ENCODE data around the gene SFXN4.

GRCh38 chr10:119191881-119192280, 26.4 kb upstream of the SFXN4 start:
- TF ChIP-seq, protein P1, sequence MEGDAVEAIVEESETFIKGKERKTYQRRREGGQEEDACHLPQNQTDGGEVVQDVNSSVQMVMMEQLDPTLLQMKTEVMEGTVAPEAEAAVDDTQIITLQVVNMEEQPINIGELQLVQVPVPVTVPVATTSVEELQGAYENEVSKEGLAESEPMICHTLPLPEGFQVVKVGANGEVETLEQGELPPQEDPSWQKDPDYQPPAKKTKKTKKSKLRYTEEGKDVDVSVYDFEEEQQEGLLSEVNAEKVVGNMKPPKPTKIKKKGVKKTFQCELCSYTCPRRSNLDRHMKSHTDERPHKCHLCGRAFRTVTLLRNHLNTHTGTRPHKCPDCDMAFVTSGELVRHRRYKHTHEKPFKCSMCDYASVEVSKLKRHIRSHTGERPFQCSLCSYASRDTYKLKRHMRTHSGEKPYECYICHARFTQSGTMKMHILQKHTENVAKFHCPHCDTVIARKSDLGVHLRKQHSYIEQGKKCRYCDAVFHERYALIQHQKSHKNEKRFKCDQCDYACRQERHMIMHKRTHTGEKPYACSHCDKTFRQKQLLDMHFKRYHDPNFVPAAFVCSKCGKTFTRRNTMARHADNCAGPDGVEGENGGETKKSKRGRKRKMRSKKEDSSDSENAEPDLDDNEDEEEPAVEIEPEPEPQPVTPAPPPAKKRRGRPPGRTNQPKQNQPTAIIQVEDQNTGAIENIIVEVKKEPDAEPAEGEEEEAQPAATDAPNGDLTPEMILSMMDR (IDR thresholded peaks at IDR 0.05) = no peak
- TF ChIP-seq POLR2AphosphoS5 (IDR thresholded peaks at IDR 0.05; ENCODE audit: low read depth, low read length) = no peak
- TF ChIP-seq, protein P2, sequence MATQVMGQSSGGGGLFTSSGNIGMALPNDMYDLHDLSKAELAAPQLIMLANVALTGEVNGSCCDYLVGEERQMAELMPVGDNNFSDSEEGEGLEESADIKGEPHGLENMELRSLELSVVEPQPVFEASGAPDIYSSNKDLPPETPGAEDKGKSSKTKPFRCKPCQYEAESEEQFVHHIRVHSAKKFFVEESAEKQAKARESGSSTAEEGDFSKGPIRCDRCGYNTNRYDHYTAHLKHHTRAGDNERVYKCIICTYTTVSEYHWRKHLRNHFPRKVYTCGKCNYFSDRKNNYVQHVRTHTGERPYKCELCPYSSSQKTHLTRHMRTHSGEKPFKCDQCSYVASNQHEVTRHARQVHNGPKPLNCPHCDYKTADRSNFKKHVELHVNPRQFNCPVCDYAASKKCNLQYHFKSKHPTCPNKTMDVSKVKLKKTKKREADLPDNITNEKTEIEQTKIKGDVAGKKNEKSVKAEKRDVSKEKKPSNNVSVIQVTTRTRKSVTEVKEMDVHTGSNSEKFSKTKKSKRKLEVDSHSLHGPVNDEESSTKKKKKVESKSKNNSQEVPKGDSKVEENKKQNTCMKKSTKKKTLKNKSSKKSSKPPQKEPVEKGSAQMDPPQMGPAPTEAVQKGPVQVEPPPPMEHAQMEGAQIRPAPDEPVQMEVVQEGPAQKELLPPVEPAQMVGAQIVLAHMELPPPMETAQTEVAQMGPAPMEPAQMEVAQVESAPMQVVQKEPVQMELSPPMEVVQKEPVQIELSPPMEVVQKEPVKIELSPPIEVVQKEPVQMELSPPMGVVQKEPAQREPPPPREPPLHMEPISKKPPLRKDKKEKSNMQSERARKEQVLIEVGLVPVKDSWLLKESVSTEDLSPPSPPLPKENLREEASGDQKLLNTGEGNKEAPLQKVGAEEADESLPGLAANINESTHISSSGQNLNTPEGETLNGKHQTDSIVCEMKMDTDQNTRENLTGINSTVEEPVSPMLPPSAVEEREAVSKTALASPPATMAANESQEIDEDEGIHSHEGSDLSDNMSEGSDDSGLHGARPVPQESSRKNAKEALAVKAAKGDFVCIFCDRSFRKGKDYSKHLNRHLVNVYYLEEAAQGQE (IDR thresholded peaks at IDR 0.05; ENCODE audit: insufficient read depth in 1 of 2, low read depth in 2 of 2, low read length in 1 of 2) = no peak

Measured in Panc1 (cell line).